Measurements from ENCODE around the gene CYTH1.

The CYTH1 gene

DNA sequence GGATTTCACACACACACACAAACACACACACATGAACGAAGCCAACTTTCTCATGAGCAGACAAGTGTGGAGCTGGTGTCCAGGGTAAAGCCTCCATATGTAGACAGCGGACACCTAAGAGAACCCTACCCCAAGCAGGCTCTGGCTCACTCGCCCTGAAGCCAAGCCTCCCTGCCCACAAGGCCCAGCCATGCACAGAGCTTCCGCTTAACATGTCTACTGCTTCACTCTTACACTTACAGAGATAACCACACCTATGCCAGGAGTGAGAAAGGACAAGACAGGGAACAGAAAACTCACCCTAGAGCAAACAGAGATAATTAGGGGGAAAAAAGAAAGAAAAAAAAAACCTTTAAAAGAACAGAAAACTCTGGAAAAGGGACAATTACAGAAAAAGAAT is 67.5 kb downstream of the CYTH1 start:
- TF ChIP-seq, protein P1, sequence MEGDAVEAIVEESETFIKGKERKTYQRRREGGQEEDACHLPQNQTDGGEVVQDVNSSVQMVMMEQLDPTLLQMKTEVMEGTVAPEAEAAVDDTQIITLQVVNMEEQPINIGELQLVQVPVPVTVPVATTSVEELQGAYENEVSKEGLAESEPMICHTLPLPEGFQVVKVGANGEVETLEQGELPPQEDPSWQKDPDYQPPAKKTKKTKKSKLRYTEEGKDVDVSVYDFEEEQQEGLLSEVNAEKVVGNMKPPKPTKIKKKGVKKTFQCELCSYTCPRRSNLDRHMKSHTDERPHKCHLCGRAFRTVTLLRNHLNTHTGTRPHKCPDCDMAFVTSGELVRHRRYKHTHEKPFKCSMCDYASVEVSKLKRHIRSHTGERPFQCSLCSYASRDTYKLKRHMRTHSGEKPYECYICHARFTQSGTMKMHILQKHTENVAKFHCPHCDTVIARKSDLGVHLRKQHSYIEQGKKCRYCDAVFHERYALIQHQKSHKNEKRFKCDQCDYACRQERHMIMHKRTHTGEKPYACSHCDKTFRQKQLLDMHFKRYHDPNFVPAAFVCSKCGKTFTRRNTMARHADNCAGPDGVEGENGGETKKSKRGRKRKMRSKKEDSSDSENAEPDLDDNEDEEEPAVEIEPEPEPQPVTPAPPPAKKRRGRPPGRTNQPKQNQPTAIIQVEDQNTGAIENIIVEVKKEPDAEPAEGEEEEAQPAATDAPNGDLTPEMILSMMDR (IDR thresholded peaks at IDR 0.05; ENCODE audit: low read length, missing control alignments) = no peak
- H3K4me3 ChIP-seq (replicated peaks; ENCODE audit: low read depth, low read length) = no peak overlapping the region
- no peak for DNase-seq (ENCODE audit: low read depth)

DNA sequence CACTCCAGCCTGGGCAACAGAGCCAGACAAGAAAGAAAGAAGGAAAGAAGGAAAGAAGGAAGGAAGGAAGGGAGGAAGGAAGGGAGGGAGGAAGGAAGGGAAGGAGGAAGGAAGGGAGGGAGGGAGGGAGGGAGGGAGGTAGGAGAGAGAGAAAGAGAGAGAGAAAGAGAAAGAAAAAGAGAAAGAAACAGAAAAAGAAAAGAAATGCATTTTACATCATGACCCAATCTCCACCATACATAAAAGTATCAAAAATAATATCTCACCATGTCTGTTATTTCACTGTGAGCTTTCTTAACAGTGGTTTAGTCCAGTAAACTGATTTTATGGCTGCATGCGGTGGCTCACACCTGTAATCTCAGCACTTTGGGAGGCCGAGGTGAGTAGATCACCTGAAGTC is 70.0 kb downstream of the CYTH1 start:
- no peak for DNase-seq (ENCODE audit: low read depth)
- TF ChIP-seq, protein P1 (IDR thresholded peaks at IDR 0.05; ENCODE audit: low read length, missing control alignments) = no peak
- H3K4me3 ChIP-seq (replicated peaks; ENCODE audit: low read depth, low read length) = no peak overlapping the region

DNA sequence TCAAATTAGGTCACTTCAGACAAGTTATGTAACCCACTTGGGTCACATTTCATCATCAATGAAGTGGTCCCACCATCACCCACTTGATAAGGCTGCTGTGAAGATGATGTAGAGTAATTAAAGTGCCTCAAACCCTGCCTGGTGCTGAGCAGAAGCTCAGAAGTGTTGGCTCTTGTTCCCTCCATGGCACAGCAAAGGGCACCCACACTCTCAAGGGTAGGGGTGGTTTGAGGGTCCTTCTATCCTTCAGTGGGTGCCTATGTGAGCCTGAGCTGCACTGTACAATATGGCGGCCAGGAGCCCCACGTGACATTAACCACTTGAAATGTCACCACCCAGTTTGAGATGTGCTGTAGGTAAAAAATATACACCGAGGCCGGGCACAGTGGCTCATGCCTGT is 71.5 kb downstream of the CYTH1 start:
- TF ChIP-seq, protein P1 (IDR thresholded peaks at IDR 0.05; ENCODE audit: low read length, missing control alignments) = no peak
- no peak for DNase-seq (ENCODE audit: low read depth)
- no peak overlapping the region for H3K4me3 ChIP-seq (replicated peaks; ENCODE audit: low read depth, low read length)

DNA sequence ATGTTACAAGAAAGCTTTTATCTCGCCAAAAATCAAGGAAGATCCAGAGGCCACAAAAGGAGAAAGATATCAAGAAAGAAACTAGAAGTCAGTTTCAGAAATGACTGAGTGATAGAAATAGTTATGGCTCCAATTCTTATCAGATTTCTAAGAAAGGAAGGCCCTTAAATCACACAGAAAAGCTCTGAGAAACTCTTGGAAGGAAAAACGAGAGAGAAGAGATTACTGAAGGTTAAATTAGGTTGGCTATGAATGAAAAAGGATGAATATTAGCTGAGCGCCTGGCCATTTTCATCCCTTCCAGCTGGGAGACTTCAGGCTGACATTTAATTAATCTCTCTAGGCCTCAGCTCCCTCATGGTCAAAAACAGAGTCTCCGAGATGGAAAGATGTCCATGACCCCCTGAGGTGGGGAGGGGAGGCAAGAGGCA is 72.3 kb downstream of the CYTH1 start:
- TF ChIP-seq, protein P1 (IDR thresholded peaks at IDR 0.05; ENCODE audit: low read length, missing control alignments) = no peak
- no peak overlapping the region for H3K4me3 ChIP-seq (replicated peaks; ENCODE audit: low read depth, low read length)
- no peak for DNase-seq (ENCODE audit: low read depth)

DNA sequence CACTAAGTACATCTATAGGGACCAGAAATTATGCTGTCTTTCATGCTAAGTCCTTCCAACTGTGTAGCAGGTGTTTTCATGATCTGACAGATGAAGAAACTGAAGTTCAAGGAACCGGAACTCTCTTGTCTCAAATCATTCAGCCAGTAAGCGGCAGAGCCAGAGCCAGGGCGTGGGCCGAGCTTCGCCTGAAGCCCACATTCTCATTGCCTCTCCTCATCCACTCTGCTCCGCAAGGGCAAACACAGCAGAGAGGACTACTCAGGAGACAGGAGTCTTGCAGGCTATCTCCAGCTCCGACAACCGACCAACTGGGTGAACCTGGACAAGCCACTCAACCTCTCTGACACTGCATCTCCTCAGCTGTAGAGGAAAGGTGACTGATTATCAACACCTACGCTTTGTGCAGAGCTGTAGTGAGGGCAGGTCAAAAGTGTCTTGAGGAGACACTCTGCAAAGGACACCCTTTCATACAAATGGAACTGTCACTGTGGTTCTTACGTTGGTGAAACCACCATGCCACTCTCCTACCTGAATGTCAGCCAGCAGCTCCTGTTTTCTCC is 72.9 kb downstream of the CYTH1 start:
- H3K4me3 ChIP-seq (replicated peaks; ENCODE audit: low read depth, low read length) = no peak overlapping the region
- TF ChIP-seq, protein P1 (IDR thresholded peaks at IDR 0.05; ENCODE audit: low read length, missing control alignments) = no peak

DNA sequence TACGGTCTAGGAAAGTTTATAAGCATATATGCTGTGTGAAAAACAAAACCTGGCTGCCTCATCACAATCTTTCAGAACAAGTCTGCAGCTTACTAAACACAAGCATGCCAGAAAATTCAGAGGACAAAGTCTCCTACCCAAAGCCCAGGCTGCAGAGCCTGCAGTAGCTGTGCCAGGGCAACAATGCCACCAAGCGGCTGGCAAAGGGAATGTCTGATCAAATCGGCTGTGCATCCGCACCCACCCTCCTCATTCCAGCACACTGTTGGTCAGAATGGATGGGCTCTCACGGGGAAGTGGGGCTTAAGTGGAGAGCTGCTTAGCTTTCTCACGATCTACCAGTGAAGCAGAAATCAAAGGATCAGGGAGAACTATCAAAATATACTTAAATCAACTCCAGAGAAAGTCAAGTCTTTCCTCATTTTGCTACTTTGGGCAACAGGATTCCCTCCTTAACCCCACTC is 73.5 kb downstream of the CYTH1 start:
- peak; percentile 89 for DNase-seq (ENCODE audit: low read depth)
- H3K4me3 ChIP-seq (replicated peaks; ENCODE audit: low read depth, low read length) = no peak overlapping the region
- TF ChIP-seq, protein P1 (IDR thresholded peaks at IDR 0.05; ENCODE audit: low read length, missing control alignments) = peak; percentile 97

More for the DNA sequence above, 72.9 kb downstream of the CYTH1 start:
- DNase-seq (ENCODE audit: low read depth) = no peak

DNA sequence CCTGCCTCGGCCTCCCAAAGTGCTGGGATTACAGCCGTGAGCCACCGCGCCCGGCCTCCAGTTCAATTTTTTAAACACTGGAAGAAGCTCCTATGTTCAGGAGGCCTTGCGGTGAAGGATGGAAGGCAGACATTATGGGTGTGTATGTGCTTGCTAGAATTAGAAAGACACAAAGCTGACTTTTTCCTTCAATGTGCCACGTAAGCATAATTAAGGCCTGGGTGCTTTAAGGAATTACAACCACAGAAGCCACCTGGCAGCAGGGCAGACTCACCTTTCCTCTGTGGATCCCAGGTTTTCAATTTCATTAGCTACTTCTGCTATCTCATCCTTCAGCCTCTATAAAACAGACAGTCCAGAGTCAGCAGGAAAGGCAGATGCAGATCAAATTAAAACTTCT is 74.2 kb downstream of the CYTH1 start:
- no peak for DNase-seq (ENCODE audit: low read depth)
- TF ChIP-seq, protein P1 (IDR thresholded peaks at IDR 0.05; ENCODE audit: low read length, missing control alignments) = no peak

More for the DNA sequence above, 74.2 kb downstream of the CYTH1 start:
- H3K4me3 ChIP-seq (replicated peaks; ENCODE audit: low read depth, low read length) = no peak overlapping the region

All from fibroblast of pulmonary artery (primary cell).